Measurements from ENCODE around the gene TEPSIN. TPM values are rescaled to one million over a fixed set of nuclear protein-coding genes. Genes with fewer than 3 reads are reported as not detected.

Gene TEPSIN
- total RNA-seq, 4 donors from 2014 or later, result 43.0 to 94.5 (median 55.3) TPM

- WGBS, result 90% methylated on average over 13 of the region's 27 CpGs
- Histone ChIP-seq H3K4me3 (no peak overlapping the region), H3K36me3 (peaks cover 13% of the 10 kb centered on the region), H3K4me1 (no peaks in the 10 kb centered on the region), H3K9me3 (no peaks in the 10 kb centered on the region), H3K27ac (no peak overlapping the region), H3K27me3 (no peaks in the 10 kb centered on the region)
- DNase-seq (ENCODE audit: low spot score in 2 of 2), result no peak
- no peak for TF ChIP-seq POLR2AphosphoS5 (IDR thresholded peaks at IDR 0.05)
- no peak for TF ChIP-seq EP300 (IDR thresholded peaks at IDR 0.05)
- TF ChIP-seq POLR2A (IDR thresholded peaks at IDR 0.05), result no peak
- TF ChIP-seq, protein P1, sequence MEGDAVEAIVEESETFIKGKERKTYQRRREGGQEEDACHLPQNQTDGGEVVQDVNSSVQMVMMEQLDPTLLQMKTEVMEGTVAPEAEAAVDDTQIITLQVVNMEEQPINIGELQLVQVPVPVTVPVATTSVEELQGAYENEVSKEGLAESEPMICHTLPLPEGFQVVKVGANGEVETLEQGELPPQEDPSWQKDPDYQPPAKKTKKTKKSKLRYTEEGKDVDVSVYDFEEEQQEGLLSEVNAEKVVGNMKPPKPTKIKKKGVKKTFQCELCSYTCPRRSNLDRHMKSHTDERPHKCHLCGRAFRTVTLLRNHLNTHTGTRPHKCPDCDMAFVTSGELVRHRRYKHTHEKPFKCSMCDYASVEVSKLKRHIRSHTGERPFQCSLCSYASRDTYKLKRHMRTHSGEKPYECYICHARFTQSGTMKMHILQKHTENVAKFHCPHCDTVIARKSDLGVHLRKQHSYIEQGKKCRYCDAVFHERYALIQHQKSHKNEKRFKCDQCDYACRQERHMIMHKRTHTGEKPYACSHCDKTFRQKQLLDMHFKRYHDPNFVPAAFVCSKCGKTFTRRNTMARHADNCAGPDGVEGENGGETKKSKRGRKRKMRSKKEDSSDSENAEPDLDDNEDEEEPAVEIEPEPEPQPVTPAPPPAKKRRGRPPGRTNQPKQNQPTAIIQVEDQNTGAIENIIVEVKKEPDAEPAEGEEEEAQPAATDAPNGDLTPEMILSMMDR (IDR thresholded peaks at IDR 0.05), result no peak
Measured at GRCh38 chr17:81189670-81190530, 49.0 kb downstream of the TEPSIN start.

DNA sequence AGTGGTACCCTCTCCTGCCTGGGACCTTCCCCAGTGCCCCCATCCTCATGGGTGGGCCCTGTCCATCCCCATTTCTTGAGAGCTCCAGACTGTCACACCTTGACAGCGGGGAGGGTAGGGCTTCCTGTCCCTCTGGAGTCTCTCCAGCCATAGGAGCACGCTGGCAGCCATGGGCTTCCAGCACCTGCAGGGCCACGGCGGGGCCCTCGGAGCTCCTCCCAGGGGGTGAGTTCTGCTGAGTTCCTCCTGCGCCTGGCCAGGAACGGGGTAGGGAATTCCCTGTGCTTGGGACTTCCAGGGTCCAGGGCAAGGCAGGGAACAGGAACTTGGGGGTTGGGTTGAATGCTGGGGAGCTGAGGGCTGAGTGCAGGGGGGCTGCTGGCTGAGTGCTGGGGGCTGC lies 49.8 kb downstream of the TEPSIN start:
- Histone ChIP-seq H3K27me3 (peaks cover 8% of the 10 kb centered on the region), H3K9me3 (no peaks in the 10 kb centered on the region), H3K4me1 (no peaks in the 10 kb centered on the region), H3K4me3 (no peak overlapping the region), H3K36me3 (peaks cover 13% of the 10 kb centered on the region), H3K27ac (no peak overlapping the region)
- TF ChIP-seq EP300 (IDR thresholded peaks at IDR 0.05), result no peak
- no peak for TF ChIP-seq POLR2AphosphoS5 (IDR thresholded peaks at IDR 0.05)
- TF ChIP-seq POLR2A (IDR thresholded peaks at IDR 0.05), result no peak
- TF ChIP-seq, protein P1 (IDR thresholded peaks at IDR 0.05), result no peak
- 100% methylated on average over 2 of the region's 7 CpGs for WGBS
- DNase-seq (ENCODE audit: low spot score in 2 of 2), result no peak

DNA sequence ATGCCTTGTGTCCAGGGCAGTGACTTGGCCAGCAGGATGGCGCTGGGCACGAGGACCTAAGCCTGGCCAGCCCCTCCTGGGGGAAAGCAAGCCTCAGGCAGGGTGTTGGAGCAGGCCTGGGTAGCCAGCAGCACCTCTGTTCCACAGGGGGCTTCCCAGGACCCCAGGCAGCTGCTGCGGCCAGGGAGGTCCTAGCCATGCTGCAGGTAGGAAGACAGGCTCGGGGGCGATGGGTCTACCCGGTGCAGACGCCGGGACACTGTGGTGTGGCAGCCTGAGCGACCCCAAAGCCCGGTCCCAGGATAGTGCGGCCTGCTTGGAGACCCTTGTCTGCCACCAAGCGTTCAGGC lies 50.4 kb downstream of the TEPSIN start:
- DNase-seq (ENCODE audit: low spot score in 2 of 2), result no peak
- H3K27ac ChIP-seq, result no peak overlapping the region
- no peak overlapping the region for H3K4me3 ChIP-seq
- H3K27me3 ChIP-seq, result peaks cover 14% of the 10 kb centered on the region
- WGBS, result 74% methylated on average over 3 of the region's 12 CpGs
- TF ChIP-seq, protein P1 (IDR thresholded peaks at IDR 0.05), result no peak
- TF ChIP-seq POLR2AphosphoS5 (IDR thresholded peaks at IDR 0.05) (no peak), POLR2A (IDR thresholded peaks at IDR 0.05) (no peak), EP300 (IDR thresholded peaks at IDR 0.05) (no peak)
- no peaks in the 10 kb centered on the region for H3K9me3 ChIP-seq
- no peaks in the 10 kb centered on the region for H3K4me1 ChIP-seq
- H3K36me3 ChIP-seq, result peaks cover 13% of the 10 kb centered on the region

- H3K9me3 ChIP-seq, result no peaks in the 10 kb centered on the region
- DNase-seq (ENCODE audit: low spot score in 2 of 2), result no peak
- H3K36me3 ChIP-seq, result peaks cover 13% of the 10 kb centered on the region
- no peak overlapping the region for H3K27ac ChIP-seq
- H3K4me1 ChIP-seq, result no peaks in the 10 kb centered on the region
- peaks cover 16% of the 10 kb centered on the region for H3K27me3 ChIP-seq
- WGBS, result 82% methylated on average over 4 of the region's 26 CpGs
- no peak overlapping the region for H3K4me3 ChIP-seq
- TF ChIP-seq, protein P1 (IDR thresholded peaks at IDR 0.05), result no peak
- TF ChIP-seq POLR2A (IDR thresholded peaks at IDR 0.05), result no peak
- no peak for TF ChIP-seq EP300 (IDR thresholded peaks at IDR 0.05)
- TF ChIP-seq POLR2AphosphoS5 (IDR thresholded peaks at IDR 0.05), result no peak
Measured at GRCh38 chr17:81187586-81188490, 51.0 kb downstream of the TEPSIN start.

GRCh38 chr17:81187120-81187519 lies 51.7 kb downstream of the TEPSIN start:
- H3K4me3 ChIP-seq, result no peak overlapping the region
- H3K27ac ChIP-seq, result no peak overlapping the region
- H3K4me1 ChIP-seq, result no peaks in the 10 kb centered on the region
- TF ChIP-seq, protein P1 (IDR thresholded peaks at IDR 0.05), result no peak
- TF ChIP-seq POLR2A (IDR thresholded peaks at IDR 0.05) (no peak), EP300 (IDR thresholded peaks at IDR 0.05) (no peak), POLR2AphosphoS5 (IDR thresholded peaks at IDR 0.05) (no peak)
- peaks cover 16% of the 10 kb centered on the region for H3K27me3 ChIP-seq
- H3K36me3 ChIP-seq, result peaks cover 13% of the 10 kb centered on the region
- DNase-seq (ENCODE audit: low spot score in 2 of 2), result no peak
- 91% methylated on average over 9 of the region's 11 CpGs for WGBS
- H3K9me3 ChIP-seq, result no peaks in the 10 kb centered on the region
